Stimulated activated CD8-positive, alpha-beta memory T cell treated with anti-CD3 and anti-CD28 coated beads, Interleukin-2, amount 100 ng/mL, for 48 hours (primary cell): Measurements from ENCODE around the gene B4GALT6.
"Not testable (repeated sequence)": the region's sequence is repeated elsewhere in the genome, so short reads cannot be mapped to it uniquely, and the experiment has no call there.

Experiments
- DNase-seq, 2 donors: peaks; one replicate each; pipeline ENCODE4 v3.0.0-alpha.2; 2020; ENCODE audit warnings: low read depth in 2 of 2

B4GALT6 gene, protein sequence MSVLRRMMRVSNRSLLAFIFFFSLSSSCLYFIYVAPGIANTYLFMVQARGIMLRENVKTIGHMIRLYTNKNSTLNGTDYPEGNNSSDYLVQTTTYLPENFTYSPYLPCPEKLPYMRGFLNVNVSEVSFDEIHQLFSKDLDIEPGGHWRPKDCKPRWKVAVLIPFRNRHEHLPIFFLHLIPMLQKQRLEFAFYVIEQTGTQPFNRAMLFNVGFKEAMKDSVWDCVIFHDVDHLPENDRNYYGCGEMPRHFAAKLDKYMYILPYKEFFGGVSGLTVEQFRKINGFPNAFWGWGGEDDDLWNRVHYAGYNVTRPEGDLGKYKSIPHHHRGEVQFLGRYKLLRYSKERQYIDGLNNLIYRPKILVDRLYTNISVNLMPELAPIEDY

DNA sequence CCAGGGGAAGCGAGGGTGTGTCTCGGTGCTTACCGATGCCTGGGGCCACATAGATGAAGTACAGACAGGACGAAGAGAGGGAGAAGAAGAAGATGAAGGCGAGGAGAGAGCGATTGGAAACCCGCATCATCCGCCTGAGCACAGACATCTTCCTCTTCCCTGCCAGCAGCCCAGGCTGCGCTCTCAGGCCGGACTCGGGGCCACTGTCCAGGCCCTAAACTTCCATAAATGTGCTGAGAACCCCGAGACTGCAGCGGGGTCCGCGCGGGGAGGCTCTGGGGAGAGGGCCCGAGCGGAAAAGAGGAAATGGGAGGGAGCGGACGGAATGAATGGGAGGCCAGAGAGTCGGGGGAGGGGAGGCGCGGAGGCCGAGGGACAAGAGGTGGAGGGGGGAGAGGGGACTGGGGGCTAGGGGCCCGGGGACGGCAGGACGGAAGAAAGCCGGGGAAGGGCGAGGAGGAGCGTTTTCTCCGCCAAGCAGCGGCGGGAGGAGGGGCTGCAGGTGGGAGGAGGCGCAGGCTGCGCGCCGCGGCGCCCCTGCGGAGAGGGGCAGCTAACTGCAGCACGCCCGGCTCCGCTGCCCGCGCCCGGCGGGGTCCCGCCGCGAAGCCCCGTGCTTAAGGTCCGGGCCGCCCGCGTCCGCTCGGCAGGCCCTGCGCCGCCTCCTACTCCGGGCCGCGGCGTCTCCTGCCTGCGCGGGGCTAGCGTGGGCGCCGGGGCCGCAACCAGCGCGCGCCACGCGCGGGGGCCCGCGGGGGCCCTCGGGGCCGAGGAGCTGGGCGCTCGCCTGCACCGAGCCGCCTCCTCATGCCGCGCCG, at the start of gene B4GALT6:
TSS of gene B4GALT6 (minus strand) at position 303 of the 818 bp plus-strand sequence. CDS start at position 148, 155 bp downstream.
- peak in 1 of 2 donors; percentile 12 for DNase-seq

DNA sequence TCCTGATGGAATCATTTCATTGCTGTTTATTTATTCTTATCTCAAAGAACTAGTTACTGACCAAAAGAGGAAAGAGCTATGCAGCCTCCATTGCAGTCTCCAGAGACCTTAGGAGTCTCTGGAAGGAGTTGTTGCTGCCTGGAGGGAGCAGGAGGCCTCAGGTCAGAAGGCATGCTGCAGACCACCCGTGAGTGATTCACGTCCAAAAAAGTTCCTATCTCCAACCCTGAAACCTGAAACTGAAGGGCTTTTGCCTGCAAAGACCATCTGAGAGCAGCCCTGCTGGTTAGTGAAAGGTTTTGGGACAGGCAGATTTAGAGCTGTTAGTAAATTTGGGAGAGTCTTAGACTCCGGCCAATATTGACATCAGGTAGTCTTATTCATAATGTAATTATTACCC, 47.2 kb upstream of the B4GALT6 start:
- DNase-seq: no peak

DNA sequence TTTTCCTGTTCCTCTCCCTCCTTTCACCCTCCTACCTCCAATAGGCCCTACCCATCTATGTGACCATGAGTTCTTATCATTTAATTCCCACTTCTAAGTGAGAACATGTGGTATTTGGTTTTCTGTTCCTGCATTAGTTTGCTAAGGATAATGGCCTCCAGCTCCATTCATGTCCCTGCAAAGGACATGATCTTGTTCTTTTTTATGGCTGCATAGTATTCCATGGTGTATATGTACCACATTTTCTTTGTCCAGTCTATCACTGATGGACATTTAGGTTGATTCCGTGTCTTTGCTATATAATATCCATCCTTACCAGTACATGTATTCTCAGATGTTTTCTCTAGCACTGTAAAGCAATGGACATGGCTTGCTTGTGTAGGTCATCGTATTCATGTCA, 44.8 kb upstream of the B4GALT6 start:
- DNase-seq: not testable (repeated sequence)

DNA sequence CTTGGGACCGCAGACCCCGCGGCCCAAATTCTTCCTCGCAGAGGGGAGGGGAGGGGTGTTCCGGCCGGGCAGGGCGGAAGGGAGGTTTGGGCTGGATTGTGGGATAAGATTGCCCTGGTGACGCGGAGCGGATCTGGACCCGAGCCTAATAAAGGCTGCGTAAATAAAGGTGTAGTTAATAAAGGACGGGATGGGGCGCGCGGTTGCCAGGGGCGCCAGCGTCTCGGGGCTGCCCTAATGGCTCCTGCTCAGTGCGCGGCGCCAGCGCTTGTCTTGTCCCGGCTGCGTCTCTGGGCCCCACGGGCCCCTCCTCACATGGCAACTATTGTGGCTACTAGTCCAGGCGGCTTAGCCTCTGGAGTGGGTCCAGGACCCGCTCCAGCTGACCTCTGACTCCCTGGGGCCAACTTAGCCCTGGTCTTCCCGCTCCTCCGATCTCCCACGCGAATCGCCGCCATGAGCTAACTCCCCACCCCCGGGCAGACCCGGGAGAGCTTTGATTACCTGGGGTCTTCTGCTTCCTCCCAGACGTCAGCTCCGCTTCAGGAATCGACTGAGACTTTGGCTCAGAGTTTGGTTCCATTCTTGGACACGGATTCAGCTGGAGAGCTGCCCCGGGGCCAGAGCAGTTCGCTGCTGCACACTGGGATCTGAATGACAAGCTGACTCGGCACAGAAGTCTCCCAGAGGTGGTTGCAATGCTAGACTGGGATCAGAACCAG, 39.8 kb upstream of the B4GALT6 start:
- no peak for DNase-seq

DNA sequence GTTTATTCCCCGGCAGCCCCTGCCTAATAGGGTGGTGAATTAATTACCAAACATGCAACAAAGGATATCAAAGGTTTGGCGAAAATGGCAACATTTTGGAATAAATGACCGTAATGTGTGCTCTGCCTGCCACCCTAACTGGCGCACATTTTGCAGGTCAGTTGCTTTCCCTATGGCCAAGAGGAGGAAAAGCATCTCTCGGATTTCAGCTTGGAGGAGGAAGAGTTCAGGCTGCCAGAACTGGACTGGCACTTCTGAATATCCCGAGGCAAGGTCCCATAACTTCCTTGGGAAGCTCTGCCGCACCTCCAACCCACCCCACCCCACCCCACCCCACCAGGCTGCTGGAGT, 39.2 kb upstream of the B4GALT6 start:
- no peak for DNase-seq

DNA sequence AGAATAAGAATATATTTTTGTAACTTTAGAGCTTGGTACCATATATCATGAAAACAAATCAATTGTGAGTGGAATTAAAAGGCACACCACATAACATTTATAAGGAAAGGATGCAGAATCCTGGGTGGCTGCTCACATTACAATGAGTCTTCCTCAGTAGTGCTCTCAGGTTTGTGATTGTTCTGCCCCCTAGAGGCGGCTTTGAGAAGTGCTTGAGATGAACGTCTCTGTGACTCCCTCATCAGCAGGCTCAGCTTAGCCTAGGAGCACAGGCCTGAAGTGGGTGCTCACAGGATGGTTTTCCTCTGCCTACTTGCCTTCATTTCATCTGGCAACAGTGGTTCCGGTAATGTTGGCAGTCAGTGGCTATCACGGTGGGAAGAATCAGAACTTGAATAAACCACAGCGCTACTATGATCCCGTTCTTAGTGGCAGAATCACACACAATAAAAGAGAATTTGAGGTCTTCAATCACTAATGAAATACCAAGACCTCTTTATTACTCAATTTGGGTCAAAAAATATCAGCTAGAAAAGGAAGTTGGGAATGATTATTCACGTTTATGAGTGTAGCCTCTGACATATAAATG, 38.1 kb upstream of the B4GALT6 start:
- DNase-seq: peak; percentile 50 to 66

DNA sequence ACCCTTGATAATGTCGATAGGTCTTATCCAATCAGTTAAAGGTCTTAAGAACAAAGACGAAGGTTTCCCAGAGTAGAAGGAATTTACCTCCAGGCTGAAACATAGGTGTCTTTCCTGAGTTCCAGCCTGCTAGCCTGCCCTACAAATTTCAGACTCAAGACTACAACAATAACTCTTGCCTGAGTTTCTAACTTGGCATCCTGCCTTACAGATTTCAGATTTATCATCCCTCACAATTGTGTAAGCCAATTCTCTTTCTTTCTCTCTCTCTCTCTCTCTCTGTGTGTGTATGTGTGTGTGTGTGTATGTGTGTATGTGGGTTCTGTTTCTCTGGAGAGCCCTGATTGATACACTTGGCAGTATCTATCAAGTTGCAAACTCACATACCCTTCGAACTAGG, 37.2 kb upstream of the B4GALT6 start:
- no peak for DNase-seq

DNA sequence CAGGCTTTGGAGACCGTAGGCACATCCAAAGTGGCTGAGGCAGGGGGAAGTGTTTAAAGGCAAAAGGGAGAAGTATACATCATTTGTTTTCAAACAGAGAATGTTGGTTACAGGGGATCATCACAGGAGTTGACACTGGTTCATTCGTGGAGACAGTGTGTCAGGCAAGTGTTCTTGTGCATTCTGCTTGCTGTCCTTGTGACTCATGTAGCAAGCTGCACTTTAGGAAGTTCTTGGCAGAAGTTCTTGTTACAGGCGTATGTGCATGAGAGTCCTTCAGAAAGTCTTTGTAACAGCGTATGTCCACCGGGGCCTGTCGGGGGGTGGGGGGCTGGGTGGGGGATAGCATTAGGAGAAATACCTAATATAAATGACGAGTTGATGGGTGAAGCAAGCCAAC, 36.5 kb upstream of the B4GALT6 start:
- DNase-seq: no peak

DNA sequence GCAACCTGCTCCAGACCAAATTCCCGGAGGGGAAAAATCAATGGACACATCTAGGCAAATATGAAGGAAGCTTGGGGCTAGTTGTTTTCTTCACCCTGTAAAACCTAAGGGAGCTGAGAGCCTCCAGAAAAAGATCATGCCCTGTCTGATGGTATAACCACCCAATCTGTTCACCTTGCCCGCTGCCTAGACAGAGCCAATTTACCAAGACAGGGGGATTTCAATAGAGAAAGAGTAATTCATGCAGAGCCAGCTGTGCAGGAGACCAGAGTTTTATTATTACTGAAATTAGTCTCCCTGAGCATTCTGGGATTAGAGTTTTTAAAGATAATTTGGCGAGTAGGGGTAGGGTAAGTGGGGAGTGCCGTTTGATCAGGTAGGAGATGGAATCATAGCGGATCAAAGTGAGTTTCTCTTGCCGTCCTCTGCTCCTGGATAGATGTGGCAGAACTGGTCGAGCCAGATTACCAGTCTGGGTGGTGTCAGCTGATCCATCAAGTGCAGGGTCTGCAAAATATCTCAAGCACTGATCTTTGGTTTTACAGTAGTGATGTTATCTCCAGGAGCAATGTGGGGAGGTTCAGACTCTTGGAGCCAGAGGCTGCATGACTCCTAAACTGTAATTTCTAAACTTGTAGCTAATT, 35.1 kb upstream of the B4GALT6 start:
- no peak for DNase-seq

DNA sequence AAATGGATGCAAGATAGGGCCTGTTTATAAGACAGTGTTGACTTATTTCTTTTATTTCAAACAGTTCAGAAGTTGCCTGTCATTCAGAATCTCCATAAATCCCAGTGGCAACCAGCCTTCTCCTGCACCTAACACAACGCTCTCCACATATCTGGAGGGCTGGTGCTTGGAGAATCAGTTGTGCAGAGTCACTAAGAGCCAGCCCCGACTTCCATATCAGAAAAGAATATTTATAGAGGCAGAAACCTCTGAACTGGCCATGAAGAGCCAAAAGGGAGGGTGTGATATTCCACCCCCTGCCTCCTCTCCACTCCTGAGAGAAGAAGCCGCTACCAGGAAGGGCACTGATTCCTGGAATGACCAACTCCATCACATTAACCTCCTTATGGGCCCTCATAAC, 34.0 kb upstream of the B4GALT6 start:
- no peak for DNase-seq

DNA sequence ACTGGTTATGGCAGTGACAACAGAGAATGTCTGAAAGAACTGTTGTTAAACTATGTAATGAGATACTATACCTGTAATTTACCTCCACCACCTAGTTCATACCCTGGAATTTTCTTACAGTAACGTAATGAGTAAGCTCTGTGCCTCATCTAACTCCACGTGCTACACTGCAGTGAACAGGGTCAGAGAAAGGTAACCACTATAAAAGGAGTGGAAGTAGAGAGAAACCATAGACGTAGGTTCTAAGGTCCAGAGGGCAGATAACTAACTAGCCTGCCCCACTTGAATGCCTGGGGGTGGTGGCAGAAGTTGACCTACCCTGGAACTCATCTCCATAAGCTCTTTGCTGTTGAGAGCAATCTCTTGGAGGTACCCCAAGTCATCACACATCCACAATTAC, 32.0 kb upstream of the B4GALT6 start:
- no peak for DNase-seq

DNA sequence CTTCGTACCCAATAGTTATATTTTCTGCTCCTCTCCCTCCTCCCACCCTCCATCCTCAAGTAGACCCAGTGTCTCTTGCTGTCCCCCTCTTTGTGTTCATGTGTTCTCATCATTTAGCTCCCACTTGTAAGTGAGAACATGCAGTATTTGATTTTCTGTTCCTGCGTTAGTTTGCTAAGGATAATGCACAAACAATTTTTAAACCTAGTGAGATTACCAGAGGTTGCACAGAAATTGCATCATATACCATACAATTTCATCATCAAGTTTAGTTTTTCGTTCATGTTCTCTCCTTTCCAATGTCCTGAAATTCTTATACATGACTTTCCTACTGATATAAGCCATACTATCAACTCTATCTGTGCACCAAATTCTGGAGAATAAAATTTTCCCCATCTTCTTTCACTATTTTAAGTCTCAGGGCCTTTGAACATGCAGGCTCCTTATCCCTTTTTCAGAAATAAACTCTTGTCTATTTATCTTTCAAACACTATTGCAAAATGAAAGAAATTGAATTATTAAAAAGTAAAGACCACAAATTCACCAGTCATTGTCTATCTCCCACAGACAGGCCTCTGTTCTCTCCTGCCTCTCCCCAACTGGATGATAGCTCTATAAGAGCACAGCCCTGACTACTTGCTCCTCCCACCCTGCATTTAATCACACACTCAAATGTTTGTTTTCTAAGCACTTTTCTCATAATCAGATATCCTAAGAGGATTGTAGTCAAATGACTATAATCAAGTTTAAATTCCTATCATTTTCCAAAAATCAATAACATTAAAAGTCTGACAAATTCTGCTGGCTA, 27.2 kb upstream of the B4GALT6 start:
- no peak for DNase-seq

DNA sequence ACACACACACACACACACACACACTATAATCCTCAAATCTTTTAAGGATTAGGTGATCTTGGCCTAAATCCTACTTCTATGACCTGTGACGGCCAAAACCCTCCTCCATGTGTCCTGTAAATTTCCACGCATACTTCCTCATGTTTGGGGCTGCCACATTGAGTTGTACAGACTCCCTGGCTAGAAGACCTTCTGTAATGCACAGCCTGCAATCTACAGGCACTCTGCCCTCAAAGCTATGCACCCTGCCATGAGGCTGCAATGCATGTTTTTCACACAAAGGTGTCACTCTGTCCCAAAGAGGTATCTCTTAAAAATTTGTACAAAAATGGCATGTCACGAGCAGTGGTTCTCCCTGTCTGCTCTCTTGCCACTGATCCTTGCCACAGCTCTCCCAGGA, 26.4 kb upstream of the B4GALT6 start:
- DNase-seq: no peak

DNA sequence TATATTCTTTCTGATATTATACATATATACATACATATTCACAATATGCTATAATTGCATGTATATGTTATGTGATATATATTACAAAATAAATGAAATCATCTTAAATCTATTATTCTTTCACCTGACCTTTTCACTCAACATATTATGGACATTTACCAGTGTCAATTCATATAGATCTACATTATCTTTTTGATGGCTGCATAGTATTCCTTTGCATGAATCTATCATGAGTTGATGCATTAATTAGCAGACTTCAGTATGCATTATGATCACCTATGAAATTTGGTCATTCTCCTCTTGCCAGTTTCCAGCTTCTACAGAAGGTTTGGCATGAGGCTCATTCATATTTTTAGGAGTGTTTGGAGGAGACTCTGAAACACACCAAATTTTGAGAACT, 23.4 kb upstream of the B4GALT6 start:
- DNase-seq: no peak

DNA sequence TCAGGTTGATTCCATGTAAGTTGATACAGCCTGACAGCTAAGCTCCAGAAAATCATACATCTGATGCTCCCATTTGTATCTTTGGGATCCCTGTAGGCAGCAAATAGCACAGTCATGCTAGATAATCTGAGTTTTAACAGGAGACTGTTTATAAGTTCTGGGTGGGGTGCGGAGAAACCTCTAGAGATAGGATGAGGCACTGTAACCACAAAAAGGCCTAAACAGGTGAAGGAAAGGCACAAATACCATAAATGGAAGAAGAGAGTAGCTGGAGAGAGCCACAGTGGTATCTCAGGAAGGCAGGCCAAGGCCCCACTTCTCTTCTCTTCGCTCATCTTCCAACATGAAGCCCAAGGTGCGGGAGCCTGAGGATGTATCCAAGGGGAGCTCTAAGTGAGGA, 18.1 kb upstream of the B4GALT6 start:
- no peak for DNase-seq

DNA sequence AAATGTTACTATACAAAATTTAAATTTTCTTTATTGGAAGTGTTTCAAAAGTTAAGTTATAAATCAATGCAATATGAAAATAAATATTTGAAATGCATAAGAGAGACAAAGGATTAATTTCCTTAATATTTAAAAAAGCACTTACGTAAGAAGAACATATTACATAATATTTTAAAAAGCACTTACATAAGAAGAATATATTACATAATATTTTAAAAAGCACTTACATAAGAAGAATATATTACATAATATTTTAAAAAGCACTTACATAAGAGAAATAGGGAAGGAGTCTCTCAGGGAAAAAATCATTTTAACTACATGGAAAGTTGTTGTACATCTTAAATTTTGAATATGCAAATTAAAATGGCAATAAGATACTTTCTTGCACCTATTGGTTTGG, 17.4 kb upstream of the B4GALT6 start:
- no peak for DNase-seq

DNA sequence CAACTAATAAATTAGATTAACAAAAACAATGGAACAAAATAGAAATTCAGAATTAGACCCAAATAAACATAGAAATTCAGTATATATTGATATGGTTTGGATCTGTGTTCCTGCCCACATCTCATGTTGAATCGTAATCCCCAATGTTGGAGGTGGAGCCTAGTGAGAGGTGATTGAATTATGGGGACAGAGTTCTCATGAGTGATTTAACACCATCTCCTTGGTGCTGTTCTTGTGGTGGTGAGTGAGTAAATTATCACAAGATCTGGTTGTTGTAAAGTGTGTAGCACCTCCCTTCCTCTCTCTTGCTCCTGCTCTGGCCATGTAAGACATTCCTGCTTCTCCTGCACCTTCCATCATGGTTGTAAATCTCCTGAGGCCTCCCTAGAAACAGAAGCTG, 16.6 kb upstream of the B4GALT6 start:
- DNase-seq: no peak

DNA sequence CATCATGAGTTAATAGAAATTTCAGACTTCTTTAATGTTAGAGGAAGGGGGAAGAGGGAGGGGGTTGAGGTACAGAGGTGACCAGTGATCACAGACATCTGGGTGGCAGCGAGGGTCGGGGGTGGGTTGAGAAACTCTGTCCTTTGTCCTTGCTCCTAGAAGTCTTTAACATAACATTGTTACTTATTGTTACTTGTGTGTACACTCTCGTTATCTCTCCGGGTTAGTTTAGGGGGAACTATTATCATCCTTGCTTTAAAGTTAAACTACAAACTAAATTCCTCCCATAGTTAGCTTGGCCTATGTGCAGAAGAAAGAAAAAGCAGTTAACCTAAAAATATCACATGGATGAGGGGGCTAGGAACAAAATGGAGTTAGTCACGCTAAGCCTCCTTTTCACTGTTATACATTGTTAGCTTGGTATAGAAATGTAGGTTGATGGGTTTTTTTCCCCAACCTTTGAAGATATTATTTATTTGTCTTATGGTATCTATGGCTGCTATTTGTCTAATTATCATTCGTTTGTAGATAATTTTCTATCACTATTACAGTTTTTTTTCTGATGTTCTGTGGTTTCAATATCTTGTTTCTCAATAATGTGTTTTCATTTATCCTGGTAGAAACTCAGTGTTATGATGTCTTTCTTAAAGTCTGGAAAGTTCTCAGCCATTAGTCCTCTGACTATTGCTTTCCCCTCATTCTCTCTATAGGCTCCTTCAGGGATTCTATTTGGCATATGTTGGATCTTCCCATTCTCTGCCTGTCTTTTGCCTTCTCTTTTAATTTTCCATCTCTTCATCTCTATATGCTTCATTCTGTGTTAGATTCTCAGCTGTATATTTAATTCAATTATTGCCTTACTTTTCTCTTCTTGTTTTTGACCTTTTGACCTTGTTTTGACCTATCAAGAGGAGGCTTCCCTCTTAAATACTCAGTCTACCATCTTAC, 13.2 kb upstream of the B4GALT6 start:
- no peak for DNase-seq

DNA sequence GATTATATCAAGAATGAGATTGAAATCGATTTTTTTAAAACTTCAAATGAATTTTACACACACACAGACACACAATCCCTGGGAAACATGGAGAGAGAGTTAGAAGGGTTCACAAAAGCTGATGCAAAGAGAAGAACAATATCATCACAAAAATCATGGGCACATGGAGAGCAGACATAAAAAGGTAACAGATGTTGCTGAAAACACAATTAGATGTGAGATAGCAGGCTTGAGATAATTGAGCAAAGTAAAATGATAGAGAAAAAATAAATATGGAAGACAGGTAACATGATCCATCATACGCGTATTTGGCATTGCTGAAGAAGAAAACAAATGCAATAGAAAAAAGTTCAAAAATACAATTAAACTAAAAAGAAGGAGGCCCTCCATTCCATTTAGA, 11.6 kb upstream of the B4GALT6 start:
- no peak for DNase-seq

DNA sequence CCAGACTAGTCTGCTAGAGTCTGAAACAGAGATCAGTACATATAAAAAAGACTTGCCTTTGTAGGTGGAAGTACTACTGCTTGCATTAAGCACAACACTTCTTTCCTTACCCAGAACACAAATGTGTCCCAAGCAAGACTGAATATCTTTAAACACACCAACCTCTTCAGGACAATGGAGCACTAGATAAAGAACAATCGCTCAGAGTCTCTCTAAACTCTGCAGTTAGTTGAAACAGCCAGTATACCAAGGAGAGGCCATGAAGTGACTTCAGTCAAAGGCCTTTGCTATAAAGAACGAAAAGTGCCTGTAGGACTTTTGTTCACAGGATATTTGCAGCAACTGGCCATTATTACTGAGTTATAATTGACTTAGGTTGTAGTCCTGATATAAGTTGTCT, 9.9 kb upstream of the B4GALT6 start:
- DNase-seq: no peak
